ENCODE results near the gene SARDH.

DNA sequence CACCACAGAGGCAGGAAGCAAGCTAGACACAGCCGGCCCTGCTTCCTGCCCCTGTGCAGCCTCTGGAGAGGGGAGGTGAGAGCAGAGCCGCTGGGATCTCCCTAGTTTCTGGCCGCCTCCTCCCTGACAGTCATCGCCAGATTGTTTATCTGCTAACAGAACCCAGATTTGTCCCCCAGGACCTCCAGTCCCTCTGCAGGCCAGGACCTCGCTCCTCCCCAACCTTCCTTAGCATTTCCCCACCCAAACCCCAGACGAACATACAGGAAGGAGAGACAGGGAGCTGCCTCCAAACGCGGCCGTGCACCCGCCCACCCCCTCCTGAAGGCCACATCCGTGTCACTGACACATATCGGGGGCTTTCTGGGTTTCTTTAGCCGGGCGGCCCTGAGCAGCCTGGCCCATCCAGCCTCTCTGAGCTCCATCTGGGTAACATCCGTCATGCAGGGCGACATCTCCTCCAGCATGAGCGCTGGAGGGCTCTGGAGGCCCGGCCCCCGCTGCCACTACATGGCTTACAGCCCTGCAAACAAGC is 54.5 kb downstream of the SARDH start:
- TF ChIP-seq CTCF (tag by site-specific recombination; IDR thresholded peaks at IDR 0.05) (no peak), BCL11A (tag by site-specific recombination; IDR thresholded peaks at IDR 0.05; ENCODE audit: low read depth) (no peak), ZNF510 (tag by site-specific recombination; IDR thresholded peaks at IDR 0.05; ENCODE audit: insufficient replicate concordance) (no peak), TCF7L2 (IDR thresholded peaks at IDR 0.05; ENCODE audit: borderline replicate concordance, low read depth, low read length) (no peak), SP2 (tag by site-specific recombination; IDR thresholded peaks at IDR 0.05) (no peak), REST (tag by site-specific recombination; IDR thresholded peaks at IDR 0.05) (no peak), ZNF416 (tag by site-specific recombination; IDR thresholded peaks at IDR 0.05) (no peak), SETDB1 (IDR thresholded peaks at IDR 0.05; ENCODE audit: insufficient read length, low read length) (no peak), ZNF501 (tag by site-specific recombination; IDR thresholded peaks at IDR 0.05) (no peak), GLIS2 (tag by site-specific recombination; IDR thresholded peaks at IDR 0.05) (no peak), ZSCAN5A (tag by site-specific recombination; IDR thresholded peaks at IDR 0.05) (no peak), RBAK (tag by site-specific recombination; IDR thresholded peaks at IDR 0.05) (no peak)
- TF ChIP-seq, protein P1, sequence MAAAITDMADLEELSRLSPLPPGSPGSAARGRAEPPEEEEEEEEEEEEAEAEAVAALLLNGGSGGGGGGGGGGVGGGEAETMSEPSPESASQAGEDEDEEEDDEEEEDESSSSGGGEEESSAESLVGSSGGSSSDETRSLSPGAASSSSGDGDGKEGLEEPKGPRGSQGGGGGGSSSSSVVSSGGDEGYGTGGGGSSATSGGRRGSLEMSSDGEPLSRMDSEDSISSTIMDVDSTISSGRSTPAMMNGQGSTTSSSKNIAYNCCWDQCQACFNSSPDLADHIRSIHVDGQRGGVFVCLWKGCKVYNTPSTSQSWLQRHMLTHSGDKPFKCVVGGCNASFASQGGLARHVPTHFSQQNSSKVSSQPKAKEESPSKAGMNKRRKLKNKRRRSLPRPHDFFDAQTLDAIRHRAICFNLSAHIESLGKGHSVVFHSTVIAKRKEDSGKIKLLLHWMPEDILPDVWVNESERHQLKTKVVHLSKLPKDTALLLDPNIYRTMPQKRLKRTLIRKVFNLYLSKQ (tag by site-specific recombination; IDR thresholded peaks at IDR 0.05; ENCODE audit: borderline replicate concordance): no peak

All from HEK293 (cell line).